BE2C (cell line): ENCODE data around the gene IL20RA.
A peak's percentile ranks its signal among the peaks of the same experiment; 100 is the strongest.

Experiments used
- DNase-seq: peaks from one replicate; pipeline ENCODE4 v3.0.0-alpha.2; 2020
- H3K27me3 ChIP-seq: fragments of 250-450 bp; sonication (Bioruptor Pico); 2 replicates; pipeline ENCODE4 v1.5.1; 2020; ENCODE audit warnings: mild to moderate bottlenecking
- H3K36me3 ChIP-seq: fragments of 250-450 bp; sonication (Bioruptor Pico); 2 replicates; pipeline ENCODE4 v1.5.1; 2020; ENCODE audit warnings: mild to moderate bottlenecking
- H3K4me1 ChIP-seq: fragments of 250-450 bp; sonication (Bioruptor Pico); 2 replicates; pipeline ENCODE4 v1.5.1; 2020
- H3K4me3 ChIP-seq: 2 replicates; pipeline ENCODE4 v1.5.1; 2011; ENCODE audit warnings: low read depth, low read length
- H3K9me3 ChIP-seq: fragments of 250-450 bp; sonication (Bioruptor Pico); 2 replicates; pipeline ENCODE4 v1.5.1; 2020
- CTCF ChIP-seq: IDR thresholded peaks from 2 replicates; pipeline ENCODE4 v1.5.1; 2012; ENCODE audit warnings: mild to moderate bottlenecking, low read depth, low read length

IL20RA gene

GRCh38 chr6:136955123-136955522 lies 89.6 kb downstream of the IL20RA start:
- Histone ChIP-seq H3K36me3 (peaks cover 4% of the 10 kb centered on the region), H3K9me3 (no peaks in the 10 kb centered on the region), H3K27me3 (no peaks in the 10 kb centered on the region), H3K4me1 (peaks cover 50% of the 10 kb centered on the region), H3K4me3 (no peak overlapping the region)
- TF ChIP-seq CTCF = no peak
- DNase-seq = no peak

- Histone ChIP-seq H3K9me3 (no peaks in the 10 kb centered on the region), H3K36me3 (peaks cover 2% of the 10 kb centered on the region; the same call in 1 of the 2 replicates), H3K4me3 (peak overlapping the region; percentile 1; the same call in 1 of the 2 replicates), H3K27me3 (no peaks in the 10 kb centered on the region), H3K4me1 (peaks cover 38% of the 10 kb centered on the region)
- peak; percentile 53 for DNase-seq
- TF ChIP-seq CTCF = no peak
Observed at GRCh38 chr6:136952714-136953260, 92.0 kb downstream of the IL20RA start.

GRCh38 chr6:136950436-136951126 lies 94.2 kb downstream of the IL20RA start:
- no peak for DNase-seq

More at GRCh38 chr6:136950436-136951126, 94.2 kb downstream of the IL20RA start:
- H3K4me3 ChIP-seq = no peak overlapping the region
- no peaks in the 10 kb centered on the region for H3K9me3 ChIP-seq
- H3K27me3 ChIP-seq = no peaks in the 10 kb centered on the region
- H3K36me3 ChIP-seq = peaks cover 2% of the 10 kb centered on the region; the same call in 1 of the 2 replicates
- TF ChIP-seq CTCF = no peak
- H3K4me1 ChIP-seq = peaks cover 33% of the 10 kb centered on the region
